ENCODE data around the gene SLC25A21.

The SLC25A21 gene

DNA sequence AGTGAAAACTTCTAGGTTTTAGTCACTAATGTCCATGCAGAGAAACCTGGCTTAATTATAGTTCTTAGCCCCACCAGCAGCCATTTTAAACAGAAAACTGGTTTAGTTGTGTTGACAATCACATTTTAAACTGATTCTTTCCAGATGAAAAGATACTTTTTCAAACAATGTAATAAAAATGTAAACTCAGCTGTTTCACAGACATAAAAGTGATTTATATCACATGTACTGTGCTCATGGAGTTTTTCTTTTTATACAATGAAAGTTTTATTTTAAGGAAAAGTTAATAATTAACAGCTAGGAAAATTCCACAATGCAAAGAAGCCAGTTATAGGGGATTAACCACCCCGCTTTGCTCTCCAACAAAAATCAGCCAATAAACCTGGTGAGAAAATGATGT is 381.0 kb downstream of the SLC25A21 start:
- TF ChIP-seq EZH2phosphoT487 (conservative IDR thresholded peaks at IDR 0.05; ENCODE audit: low read length) = no peak
- TF ChIP-seq, protein P1, sequence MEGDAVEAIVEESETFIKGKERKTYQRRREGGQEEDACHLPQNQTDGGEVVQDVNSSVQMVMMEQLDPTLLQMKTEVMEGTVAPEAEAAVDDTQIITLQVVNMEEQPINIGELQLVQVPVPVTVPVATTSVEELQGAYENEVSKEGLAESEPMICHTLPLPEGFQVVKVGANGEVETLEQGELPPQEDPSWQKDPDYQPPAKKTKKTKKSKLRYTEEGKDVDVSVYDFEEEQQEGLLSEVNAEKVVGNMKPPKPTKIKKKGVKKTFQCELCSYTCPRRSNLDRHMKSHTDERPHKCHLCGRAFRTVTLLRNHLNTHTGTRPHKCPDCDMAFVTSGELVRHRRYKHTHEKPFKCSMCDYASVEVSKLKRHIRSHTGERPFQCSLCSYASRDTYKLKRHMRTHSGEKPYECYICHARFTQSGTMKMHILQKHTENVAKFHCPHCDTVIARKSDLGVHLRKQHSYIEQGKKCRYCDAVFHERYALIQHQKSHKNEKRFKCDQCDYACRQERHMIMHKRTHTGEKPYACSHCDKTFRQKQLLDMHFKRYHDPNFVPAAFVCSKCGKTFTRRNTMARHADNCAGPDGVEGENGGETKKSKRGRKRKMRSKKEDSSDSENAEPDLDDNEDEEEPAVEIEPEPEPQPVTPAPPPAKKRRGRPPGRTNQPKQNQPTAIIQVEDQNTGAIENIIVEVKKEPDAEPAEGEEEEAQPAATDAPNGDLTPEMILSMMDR (IDR thresholded peaks at IDR 0.05; ENCODE audit: insufficient read depth, low read length, poor library complexity, severe bottlenecking) = no peak
- Histone ChIP-seq H3K36me3 (ENCODE audit: low read length) (no peaks in the 10 kb centered on the region), H3K79me2 (ENCODE audit: insufficient read depth, low read length) (no peaks in the 10 kb centered on the region), H3K9ac (ENCODE audit: low read length) (no peak overlapping the region), H3K4me2 (ENCODE audit: low read depth, low read length, poor library complexity, severe bottlenecking) (no peak overlapping the region), H3K27ac (ENCODE audit: low read depth, low read length) (no peak overlapping the region), H3K9me2 (replicated peaks; ENCODE audit: insufficient read depth, low read length) (no peaks in the 10 kb centered on the region), H3K27me3 (ENCODE audit: low read length) (no peaks in the 10 kb centered on the region), H3F3A (ENCODE audit: insufficient read depth) (no peaks in the 10 kb centered on the region), H2AFZ (ENCODE audit: low read depth, low read length, severe bottlenecking) (no peak overlapping the region), H4K20me1 (ENCODE audit: low read depth, low read length) (no peaks in the 10 kb centered on the region), H3K4me3 (ENCODE audit: insufficient read depth, low read length, poor library complexity, severe bottlenecking) (no peak overlapping the region), H3K9me3 (ENCODE audit: insufficient read depth, low read length) (no peaks in the 10 kb centered on the region)

DNA sequence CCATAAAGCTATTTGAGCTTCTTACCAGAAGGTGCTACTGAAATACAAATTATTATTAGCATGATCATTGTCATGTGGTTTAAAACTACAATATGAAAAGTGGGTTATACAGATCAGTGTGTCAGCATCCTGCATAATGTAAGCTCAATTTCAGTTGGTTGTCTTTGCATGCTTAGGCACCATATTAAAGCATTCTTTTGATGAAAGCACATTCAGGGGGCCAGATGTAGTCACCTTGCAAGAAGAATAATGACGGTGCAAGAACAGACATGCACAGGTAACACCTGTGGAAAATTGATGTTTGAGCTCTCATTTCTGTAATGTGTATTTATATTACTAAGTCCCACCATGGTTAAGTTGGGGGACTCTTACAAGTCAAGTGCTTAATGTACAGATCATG is 386.9 kb downstream of the SLC25A21 start:
- no peaks in the 10 kb centered on the region for H3K36me3 ChIP-seq (ENCODE audit: low read length)
- no peak overlapping the region for H3K9ac ChIP-seq (ENCODE audit: low read length)
- H4K20me1 ChIP-seq (ENCODE audit: low read depth, low read length) = no peaks in the 10 kb centered on the region
- no peaks in the 10 kb centered on the region for H3K27me3 ChIP-seq (ENCODE audit: low read length)
- H3K79me2 ChIP-seq (ENCODE audit: insufficient read depth, low read length) = no peaks in the 10 kb centered on the region
- H3K27ac ChIP-seq (ENCODE audit: low read depth, low read length) = no peak overlapping the region
- H3K4me3 ChIP-seq (ENCODE audit: insufficient read depth, low read length, poor library complexity, severe bottlenecking) = no peak overlapping the region
- H3K9me2 ChIP-seq (replicated peaks; ENCODE audit: insufficient read depth, low read length) = no peaks in the 10 kb centered on the region
- no peak for TF ChIP-seq EZH2phosphoT487 (conservative IDR thresholded peaks at IDR 0.05; ENCODE audit: low read length)
- TF ChIP-seq, protein P1 (IDR thresholded peaks at IDR 0.05; ENCODE audit: insufficient read depth, low read length, poor library complexity, severe bottlenecking) = no peak
- no peaks in the 10 kb centered on the region for H3F3A ChIP-seq (ENCODE audit: insufficient read depth)
- no peak overlapping the region for H3K4me2 ChIP-seq (ENCODE audit: low read depth, low read length, poor library complexity, severe bottlenecking)
- H2AFZ ChIP-seq (ENCODE audit: low read depth, low read length, severe bottlenecking) = no peak overlapping the region
- no peaks in the 10 kb centered on the region; the same call in 1 of the 2 replicates for H3K9me3 ChIP-seq (ENCODE audit: insufficient read depth, low read length)

DNA sequence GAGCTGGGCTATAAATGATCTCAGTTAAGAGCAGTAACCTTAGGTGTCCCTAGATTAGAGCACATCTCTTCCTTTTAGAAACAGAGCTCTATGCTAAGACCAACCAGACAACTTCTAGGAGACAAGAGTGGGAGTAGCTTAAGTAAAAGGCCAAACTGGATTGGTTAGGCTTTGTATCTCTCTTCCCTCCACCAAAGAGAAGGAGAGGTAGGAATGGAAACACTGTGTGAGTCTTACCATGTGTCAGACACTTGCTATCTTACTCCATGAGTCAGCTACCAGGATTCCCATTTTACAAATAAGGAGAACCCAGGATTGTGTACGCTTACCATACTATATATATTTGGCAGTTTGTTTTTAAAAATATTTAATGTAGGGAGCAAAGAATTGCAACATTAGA is 387.9 kb downstream of the SLC25A21 start:
- H3K27ac ChIP-seq (ENCODE audit: low read depth, low read length) = no peak overlapping the region
- no peaks in the 10 kb centered on the region for H3K79me2 ChIP-seq (ENCODE audit: insufficient read depth, low read length)
- no peak overlapping the region for H3K4me3 ChIP-seq (ENCODE audit: insufficient read depth, low read length, poor library complexity, severe bottlenecking)
- no peaks in the 10 kb centered on the region for H4K20me1 ChIP-seq (ENCODE audit: low read depth, low read length)
- H3K36me3 ChIP-seq (ENCODE audit: low read length) = no peaks in the 10 kb centered on the region
- H3K4me2 ChIP-seq (ENCODE audit: low read depth, low read length, poor library complexity, severe bottlenecking) = no peak overlapping the region
- no peak overlapping the region for H2AFZ ChIP-seq (ENCODE audit: low read depth, low read length, severe bottlenecking)
- H3K27me3 ChIP-seq (ENCODE audit: low read length) = no peaks in the 10 kb centered on the region
- H3K9me2 ChIP-seq (replicated peaks; ENCODE audit: insufficient read depth, low read length) = no peaks in the 10 kb centered on the region
- H3K9me3 ChIP-seq (ENCODE audit: insufficient read depth, low read length) = no peaks in the 10 kb centered on the region; the same call in 1 of the 2 replicates
- H3K9ac ChIP-seq (ENCODE audit: low read length) = no peak overlapping the region
- no peaks in the 10 kb centered on the region for H3F3A ChIP-seq (ENCODE audit: insufficient read depth)
- TF ChIP-seq EZH2phosphoT487 (conservative IDR thresholded peaks at IDR 0.05; ENCODE audit: low read length) = no peak
- TF ChIP-seq, protein P1 (IDR thresholded peaks at IDR 0.05; ENCODE audit: insufficient read depth, low read length, poor library complexity, severe bottlenecking) = no peak

Measured in SU-DHL-6 (cell line).